Vagina (tissue), 2 donors: ENCODE results near the gene C16orf46. TPM values are rescaled to one million over a fixed set of nuclear protein-coding genes. Genes with fewer than 3 reads are reported as not detected.

Source experiments
- DNase-seq, 2 donors: peaks; one replicate each; pipeline ENCODE4 v3.0.0-alpha.2; 2017; ENCODE audit errors: extremely low spot score in 2 of 2
- H3K27ac ChIP-seq: fragments of 200-600 bp; sonication (generic); one replicate; pipeline ENCODE4 v1.5.1; 2019
- H3K27me3 ChIP-seq: fragments of 200-600 bp; sonication (generic); one replicate; pipeline ENCODE4 v1.5.1; 2019
- H3K36me3 ChIP-seq, 2 donors: fragments of 200-600 bp; sonication (generic); one replicate each; pipeline ENCODE4 v1.5.1; 2017 to 2019
- H3K4me1 ChIP-seq: fragments of 200-600 bp; sonication (generic); one replicate; pipeline ENCODE4 v1.5.1; 2019
- H3K4me3 ChIP-seq, 2 donors: fragments of 200-600 bp; sonication (generic); 1 replicate in 1 of 2; 2 replicates in 1 of 2; pipeline ENCODE4 v1.5.1; 2016 to 2019
- H3K9me3 ChIP-seq: fragments of 200-600 bp; sonication (generic); one replicate; pipeline ENCODE4 v1.5.1; 2019
- CTCF ChIP-seq, 3 experiments: fragments of 450-650 bp in 2 of 3; fragments of 200-600 bp in 1 of 3; sonication (generic) in 1 of 3; IDR thresholded peaks; one replicate each; pipeline ENCODE4 v1.5.1; 2017 to 2019; ENCODE audit warnings: antibody characterized with exemption in 3 of 3, mild to moderate bottlenecking in 2 of 3, moderate library complexity in 2 of 3
- POLR2A ChIP-seq, 2 donors: fragments of 450-650 bp; IDR thresholded peaks; one replicate each; pipeline ENCODE4 v1.6.1; 2017; ENCODE audit warnings: antibody characterized with exemption in 2 of 2, mild to moderate bottlenecking in 2 of 2, moderate library complexity in 2 of 2
- POLR2AphosphoS5 ChIP-seq, 2 donors: sonication (generic); formaldehyde crosslinking; IDR thresholded peaks; one replicate each; pipeline ENCODE4 v1.9.0; 2017; ENCODE audit warnings: antibody characterized with exemption in 2 of 2, mild to moderate bottlenecking in 2 of 2, low read depth in 1 of 2; ENCODE audit not compliant: insufficient read depth in 1 of 2
- intact Hi-C: fragments of 100-400 bp; cut with DNase I; formaldehyde crosslinking; loops from one replicate; pipeline ENCODE4 v1.15.1; 2023
- total RNA-seq: library from RNA; depleted of rRNA; stranded (reverse); fragments of >200 nt; gene quantifications from one replicate; pipeline ENCODE4 v1.2.3, GENCODE V29; 2016

Gene C16orf46
- 1.2 TPM for total RNA-seq

GRCh38 chr16:81077076-81077940, at the start of gene C16orf46:
TSS of gene C16orf46 (minus strand) at chr16:81077238. CDS start at chr16:81063955, 13,283 bp downstream.
- Histone ChIP-seq H3K36me3 (no peaks in the 10 kb centered on the region), H3K9me3 (no peaks in the 10 kb centered on the region), H3K4me3 (peak within 1 kb of the TSS; percentile 72 to 73), H3K27ac (peak within 1 kb of the TSS; percentile 93), H3K27me3 (no peaks in the 10 kb centered on the region), H3K4me1 (peaks cover 5% of the 10 kb centered on the region)
- intact Hi-C loops, result no loop called here
- DNase-seq, result peak; percentile 98
- peak; percentile 75 to 96 for TF ChIP-seq POLR2AphosphoS5 (IDR thresholded peaks at IDR 0.05; ENCODE audit: insufficient read depth in 1 of 2, low read depth in 1 of 2)
- TF ChIP-seq POLR2A (IDR thresholded peaks at IDR 0.05), result peak in 1 of 2 donors; percentile 57
- TF ChIP-seq CTCF (IDR thresholded peaks at IDR 0.05), result no peak

DNA sequence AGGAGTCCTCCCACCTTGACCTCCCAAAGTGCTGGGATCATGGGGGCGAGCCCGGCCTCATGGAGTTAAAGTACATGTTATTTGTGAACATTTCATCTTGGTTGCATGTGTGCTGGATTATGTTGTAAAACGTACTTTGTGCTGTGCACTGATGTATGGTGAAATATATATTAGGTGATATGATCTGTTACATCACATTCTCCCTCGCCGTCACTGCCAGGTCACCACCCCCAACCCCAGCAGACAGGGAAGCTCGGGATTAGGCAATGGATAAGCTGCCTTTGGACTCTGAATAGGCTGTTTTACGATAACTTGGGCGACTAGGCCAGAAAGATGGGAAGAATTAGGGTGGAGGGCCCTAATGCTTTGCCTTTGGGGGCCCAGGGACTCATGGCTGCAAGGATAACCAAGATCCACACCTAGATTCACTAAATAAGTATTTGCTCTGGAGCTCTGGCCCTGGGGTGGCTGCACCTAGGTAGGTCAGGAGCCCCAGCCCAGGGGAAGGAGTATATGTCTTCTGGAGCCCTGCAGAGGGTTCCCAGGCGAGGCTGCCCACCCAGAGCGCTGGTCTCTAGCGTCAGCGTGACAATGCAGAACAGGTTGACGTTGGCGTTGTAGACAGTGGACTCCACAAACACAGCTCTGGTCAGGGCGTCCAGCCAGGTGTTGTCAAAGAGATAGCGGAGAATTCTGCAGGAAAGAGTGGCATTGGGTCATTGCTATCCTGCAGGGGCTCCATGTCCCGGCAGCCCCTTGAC, 46.2 kb upstream of the C16orf46 start:
- TF ChIP-seq CTCF (IDR thresholded peaks at IDR 0.05) (no peak), POLR2AphosphoS5 (IDR thresholded peaks at IDR 0.05; ENCODE audit: insufficient read depth in 1 of 2, low read depth in 1 of 2) (no peak), POLR2A (IDR thresholded peaks at IDR 0.05) (no peak)
- Histone ChIP-seq H3K27ac (no peak overlapping the region), H3K36me3 (no peaks in the 10 kb centered on the region), H3K4me1 (no peaks in the 10 kb centered on the region), H3K9me3 (no peaks in the 10 kb centered on the region), H3K27me3 (no peaks in the 10 kb centered on the region), H3K4me3 (no peak overlapping the region)
- intact Hi-C loops, result no loop called here
- DNase-seq, result no peak

DNA sequence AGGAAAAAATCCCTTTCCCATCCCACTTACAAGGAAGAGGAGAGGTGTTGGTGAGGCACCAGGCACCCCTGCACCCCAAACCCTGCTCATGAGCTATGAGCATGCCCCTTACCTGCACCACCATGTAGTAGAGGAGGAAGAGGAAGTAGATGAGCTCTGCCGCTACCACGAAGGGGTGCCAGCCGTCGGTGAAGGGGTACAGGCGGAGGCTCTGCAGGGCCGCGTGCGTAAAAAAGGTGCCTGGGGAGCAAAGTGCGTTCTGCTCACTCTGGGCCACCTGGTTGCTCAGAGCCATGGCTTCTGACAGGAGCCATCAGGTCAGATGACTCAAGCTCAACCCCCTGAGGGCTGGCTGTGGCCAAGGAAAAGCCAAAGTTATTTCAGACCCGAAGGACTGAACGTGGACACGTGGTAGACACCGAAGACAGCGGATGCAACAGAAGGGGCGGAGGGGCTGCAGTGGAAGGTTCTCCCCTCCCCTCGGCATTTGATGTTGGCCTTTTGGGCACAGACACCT, 44.5 kb upstream of the C16orf46 start:
- TF ChIP-seq POLR2AphosphoS5 (IDR thresholded peaks at IDR 0.05; ENCODE audit: insufficient read depth in 1 of 2, low read depth in 1 of 2) (no peak), CTCF (IDR thresholded peaks at IDR 0.05) (no peak), POLR2A (IDR thresholded peaks at IDR 0.05) (no peak)
- H3K4me3 ChIP-seq, result no peak overlapping the region

DNA sequence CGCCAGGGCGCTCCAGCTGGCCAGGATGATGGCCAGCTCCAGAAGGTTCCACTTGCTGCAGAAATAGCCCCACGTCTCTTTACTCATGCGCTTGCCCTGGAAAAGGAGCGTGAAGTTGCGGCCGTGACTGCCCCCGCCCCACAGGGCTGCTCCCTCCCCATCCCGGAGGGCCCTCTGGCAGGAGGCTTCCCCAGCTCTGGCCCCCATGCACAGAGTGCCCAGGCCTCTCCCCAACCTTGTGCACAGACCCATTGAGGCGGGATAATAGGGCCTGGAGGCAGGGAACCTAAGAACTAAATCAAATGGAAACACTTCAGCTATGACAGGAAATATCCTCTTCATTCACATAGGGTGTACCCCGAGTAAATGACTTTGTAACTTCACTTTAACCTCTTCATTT, 40.4 kb upstream of the C16orf46 start:
- H3K4me1 ChIP-seq, result no peaks in the 10 kb centered on the region
- H3K4me3 ChIP-seq, result no peak overlapping the region
- H3K9me3 ChIP-seq, result no peaks in the 10 kb centered on the region
- H3K36me3 ChIP-seq, result no peaks in the 10 kb centered on the region
- TF ChIP-seq POLR2A (IDR thresholded peaks at IDR 0.05) (no peak), CTCF (IDR thresholded peaks at IDR 0.05) (no peak), POLR2AphosphoS5 (IDR thresholded peaks at IDR 0.05; ENCODE audit: insufficient read depth in 1 of 2, low read depth in 1 of 2) (no peak)
- intact Hi-C loops, result no loop called here
- no peaks in the 10 kb centered on the region for H3K27me3 ChIP-seq
- no peak overlapping the region for H3K27ac ChIP-seq
- DNase-seq, result no peak

More for the DNA sequence above, 44.5 kb upstream of the C16orf46 start:
- intact Hi-C loops, result no loop called here
- Histone ChIP-seq H3K36me3 (no peaks in the 10 kb centered on the region), H3K9me3 (no peaks in the 10 kb centered on the region), H3K4me1 (no peaks in the 10 kb centered on the region), H3K27ac (no peak overlapping the region), H3K27me3 (no peaks in the 10 kb centered on the region)
- DNase-seq, result no peak
